Measurements from ENCODE around the gene KHDC1. TPM values are rescaled to one million over a fixed set of nuclear protein-coding genes. Genes with fewer than 3 reads are reported as not detected.
A peak's percentile ranks its signal among the peaks of the same experiment; 100 is the strongest.
"Not testable (repeated sequence)": the region's sequence is repeated elsewhere in the genome, so short reads cannot be mapped to it uniquely, and the experiment has no call there.

KHDC1 gene
- total RNA-seq, 1 donor from 2014 or later = 0.98 TPM

DNA sequence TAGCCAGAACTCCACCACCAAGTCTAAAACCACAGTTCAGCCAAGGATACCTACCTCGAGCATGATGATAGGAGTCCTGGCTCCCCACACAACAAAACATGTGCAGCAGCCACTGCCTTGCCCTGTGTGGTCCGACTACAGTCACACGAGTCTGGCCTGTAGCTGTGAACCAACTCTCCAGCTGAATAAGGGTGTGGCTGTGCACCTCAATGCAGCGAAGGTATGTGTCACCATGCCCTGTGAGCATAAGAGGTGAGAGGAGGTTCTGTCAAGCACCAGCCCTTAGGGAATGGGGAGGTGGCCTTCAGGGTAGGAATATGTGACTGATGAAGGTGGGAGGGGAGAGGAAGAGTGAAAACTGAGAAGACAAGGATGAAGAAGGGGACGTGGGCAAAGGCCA lies 21.0 kb downstream of the KHDC1 start:
- intact Hi-C loops (cut with DNase I) = no loop called here
- Histone ChIP-seq H3K27ac (no peak overlapping the region), H3K4me1 (no peaks in the 10 kb centered on the region), H3K9me3 (no peaks in the 10 kb centered on the region), H3K4me3 (no peak overlapping the region), H3K27me3 (no peaks in the 10 kb centered on the region), H3K36me3 (no peaks in the 10 kb centered on the region)
- no peak for DNase-seq (ENCODE audit: extremely low spot score in 2 of 2)
- TF ChIP-seq POLR2A (IDR thresholded peaks at IDR 0.05) = no peak
- TF ChIP-seq POLR2AphosphoS5 (IDR thresholded peaks at IDR 0.05; ENCODE audit: insufficient read depth in 1 of 2, low read depth in 1 of 2) = no peak
- TF ChIP-seq, protein P1, sequence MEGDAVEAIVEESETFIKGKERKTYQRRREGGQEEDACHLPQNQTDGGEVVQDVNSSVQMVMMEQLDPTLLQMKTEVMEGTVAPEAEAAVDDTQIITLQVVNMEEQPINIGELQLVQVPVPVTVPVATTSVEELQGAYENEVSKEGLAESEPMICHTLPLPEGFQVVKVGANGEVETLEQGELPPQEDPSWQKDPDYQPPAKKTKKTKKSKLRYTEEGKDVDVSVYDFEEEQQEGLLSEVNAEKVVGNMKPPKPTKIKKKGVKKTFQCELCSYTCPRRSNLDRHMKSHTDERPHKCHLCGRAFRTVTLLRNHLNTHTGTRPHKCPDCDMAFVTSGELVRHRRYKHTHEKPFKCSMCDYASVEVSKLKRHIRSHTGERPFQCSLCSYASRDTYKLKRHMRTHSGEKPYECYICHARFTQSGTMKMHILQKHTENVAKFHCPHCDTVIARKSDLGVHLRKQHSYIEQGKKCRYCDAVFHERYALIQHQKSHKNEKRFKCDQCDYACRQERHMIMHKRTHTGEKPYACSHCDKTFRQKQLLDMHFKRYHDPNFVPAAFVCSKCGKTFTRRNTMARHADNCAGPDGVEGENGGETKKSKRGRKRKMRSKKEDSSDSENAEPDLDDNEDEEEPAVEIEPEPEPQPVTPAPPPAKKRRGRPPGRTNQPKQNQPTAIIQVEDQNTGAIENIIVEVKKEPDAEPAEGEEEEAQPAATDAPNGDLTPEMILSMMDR (IDR thresholded peaks at IDR 0.05) = no peak

DNA sequence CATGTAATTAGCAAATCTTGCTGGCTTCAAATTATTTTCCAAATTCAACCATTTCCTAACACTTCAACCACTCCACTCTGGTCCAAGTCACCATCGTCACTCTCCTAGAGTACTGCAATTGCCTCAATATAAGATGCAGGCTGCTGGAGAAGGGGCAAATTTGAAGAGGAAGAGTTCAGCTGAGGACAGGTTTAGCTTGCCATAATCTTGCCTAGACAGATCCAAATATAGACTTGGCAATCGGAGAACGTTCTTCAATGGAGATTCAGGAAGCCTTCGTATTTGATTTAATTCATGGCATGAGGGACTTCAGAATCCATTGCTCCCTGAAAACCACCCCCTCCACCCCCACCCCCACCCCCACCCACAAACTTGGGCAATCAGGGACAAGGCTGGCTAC lies 22.3 kb downstream of the KHDC1 start:
- no peak overlapping the region for H3K4me3 ChIP-seq
- TF ChIP-seq POLR2AphosphoS5 (IDR thresholded peaks at IDR 0.05; ENCODE audit: insufficient read depth in 1 of 2, low read depth in 1 of 2) = no peak
- no peak for TF ChIP-seq POLR2A (IDR thresholded peaks at IDR 0.05)
- TF ChIP-seq, protein P1 (IDR thresholded peaks at IDR 0.05) = no peak
- H3K4me1 ChIP-seq = no peaks in the 10 kb centered on the region
- intact Hi-C loops (cut with DNase I) = no loop called here
- no peak for DNase-seq (ENCODE audit: extremely low spot score in 2 of 2)
- no peak overlapping the region for H3K27ac ChIP-seq
- H3K9me3 ChIP-seq = no peaks in the 10 kb centered on the region
- H3K36me3 ChIP-seq = no peaks in the 10 kb centered on the region
- H3K27me3 ChIP-seq = no peaks in the 10 kb centered on the region

DNA sequence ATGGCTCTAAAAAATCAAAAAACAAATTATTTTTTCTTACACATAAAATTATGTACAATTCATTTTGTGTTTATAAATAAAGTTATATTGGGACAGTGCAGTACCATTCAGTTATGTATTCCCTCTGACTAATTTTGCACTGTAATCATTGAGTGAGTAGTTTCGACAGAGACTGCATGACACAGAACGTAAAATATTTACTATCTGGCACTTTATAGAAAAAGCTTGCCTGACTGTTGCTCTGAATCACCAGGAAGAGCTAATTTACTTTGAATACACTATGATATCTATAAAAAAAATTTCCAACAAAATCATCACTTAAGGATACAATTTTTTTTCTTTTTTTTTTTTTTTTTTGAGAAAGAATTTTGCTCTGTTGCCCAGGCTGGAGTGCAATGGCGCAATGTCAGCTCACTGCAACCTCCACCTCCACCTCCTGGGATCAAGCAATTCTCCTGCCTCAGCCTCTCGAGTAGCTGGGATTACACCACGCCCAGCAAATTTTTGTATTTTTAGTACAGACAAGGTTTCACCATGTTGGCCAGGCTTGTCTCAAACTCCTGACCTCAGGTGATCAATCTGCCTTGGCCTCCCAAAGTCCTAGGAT lies 26.7 kb downstream of the KHDC1 start:
- no peak overlapping the region for H3K27ac ChIP-seq
- no peaks in the 10 kb centered on the region for H3K27me3 ChIP-seq
- no peak overlapping the region for H3K4me3 ChIP-seq
- no peaks in the 10 kb centered on the region for H3K4me1 ChIP-seq
- H3K9me3 ChIP-seq = no peaks in the 10 kb centered on the region
- no peak for DNase-seq (ENCODE audit: extremely low spot score in 2 of 2)
- TF ChIP-seq POLR2A (IDR thresholded peaks at IDR 0.05) (no peak), POLR2AphosphoS5 (IDR thresholded peaks at IDR 0.05; ENCODE audit: insufficient read depth in 1 of 2, low read depth in 1 of 2) (no peak)
- TF ChIP-seq, protein P1 (IDR thresholded peaks at IDR 0.05) = no peak
- intact Hi-C loops (cut with DNase I) = no loop called here
- no peaks in the 10 kb centered on the region for H3K36me3 ChIP-seq

DNA sequence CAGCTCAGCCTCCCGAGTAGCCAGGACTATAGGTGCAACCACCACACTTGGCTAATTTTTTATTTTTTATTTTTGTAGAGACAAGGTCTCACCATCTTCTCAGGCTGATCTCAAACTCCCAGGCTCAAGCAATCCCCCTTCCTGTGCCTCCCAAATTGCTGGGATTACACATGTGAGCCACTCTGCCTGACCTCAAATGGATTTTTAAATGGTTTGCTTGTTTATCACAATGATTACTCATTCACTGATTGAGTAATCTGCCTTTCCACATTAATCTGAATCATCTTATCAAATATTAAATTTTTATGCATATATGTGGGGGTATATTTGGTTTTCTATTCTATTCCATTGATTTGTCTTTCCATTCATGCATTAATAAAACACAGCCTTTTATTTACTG lies 28.3 kb downstream of the KHDC1 start:
- no peaks in the 10 kb centered on the region for H3K27me3 ChIP-seq
- no peak overlapping the region for H3K4me3 ChIP-seq
- DNase-seq (ENCODE audit: extremely low spot score in 2 of 2) = no peak
- no peaks in the 10 kb centered on the region for H3K4me1 ChIP-seq
- peak overlapping the region; percentile 24 for H3K27ac ChIP-seq
- no peaks in the 10 kb centered on the region for H3K36me3 ChIP-seq
- intact Hi-C loops (cut with DNase I) = no loop called here
- no peaks in the 10 kb centered on the region for H3K9me3 ChIP-seq
- TF ChIP-seq, protein P1 (IDR thresholded peaks at IDR 0.05) = no peak
- no peak for TF ChIP-seq POLR2AphosphoS5 (IDR thresholded peaks at IDR 0.05; ENCODE audit: insufficient read depth in 1 of 2, low read depth in 1 of 2)
- TF ChIP-seq POLR2A (IDR thresholded peaks at IDR 0.05) = no peak

DNA sequence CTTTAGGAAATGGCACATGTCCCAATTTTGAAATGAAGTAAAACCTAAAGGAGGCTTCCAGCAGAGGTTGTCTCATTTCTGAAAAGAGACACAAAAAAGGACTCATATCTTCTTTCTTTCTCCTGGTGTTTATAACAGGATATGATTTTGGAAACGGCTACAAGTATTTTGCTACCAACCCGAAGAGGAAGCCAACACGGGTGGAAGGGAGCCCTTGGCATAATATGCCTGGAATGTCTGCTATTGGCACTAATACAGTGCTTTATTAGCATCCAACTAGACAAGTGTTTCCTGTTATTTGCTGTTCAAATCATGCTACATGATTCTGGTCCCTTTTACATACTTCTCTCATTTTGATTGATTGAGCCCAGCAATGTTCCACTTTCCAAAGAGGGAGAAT lies 29.0 kb downstream of the KHDC1 start:
- H3K36me3 ChIP-seq; H3K27me3 ChIP-seq; H3K27ac ChIP-seq; H3K4me1 ChIP-seq; H3K4me3 ChIP-seq; DNase-seq (ENCODE audit: extremely low spot score in 2 of 2); H3K9me3 ChIP-seq; intact Hi-C loops (cut with DNase I): not testable (repeated sequence)
